ENCODE measurements around the gene SMIM36. TPM values are rescaled to one million over a fixed set of nuclear protein-coding genes. Genes with fewer than 3 reads are reported as not detected.

Gene SMIM36
- total RNA-seq, 1 experiment from 2014 or later: not detected

GRCh38 chr17:55549140-55549539, 37.9 kb upstream of the SMIM36 start (continued):
- TF ChIP-seq MAX (CRISPR knock-in tag; IDR thresholded peaks at IDR 0.05) (no peak), NR1H2 (CRISPR knock-in tag; IDR thresholded peaks at IDR 0.05) (no peak), E2F4 (CRISPR knock-in tag; IDR thresholded peaks at IDR 0.05; ENCODE audit: borderline replicate concordance, low read depth) (no peak), NR3C1 (CRISPR knock-in tag; conservative IDR thresholded peaks at IDR 0.05; ENCODE audit: low read depth) (no peak), ETV6 (CRISPR knock-in tag; IDR thresholded peaks at IDR 0.05) (no peak), HMGA2 (CRISPR knock-in tag; IDR thresholded peaks at IDR 0.05) (no peak), GTF2I (CRISPR knock-in tag; conservative IDR thresholded peaks at IDR 0.05) (no peak), ELF4 (CRISPR knock-in tag; IDR thresholded peaks at IDR 0.05; ENCODE audit: low read depth) (no peak), ZNF416 (CRISPR knock-in tag; IDR thresholded peaks at IDR 0.05) (no peak), ARID4B (CRISPR knock-in tag; IDR thresholded peaks at IDR 0.05; ENCODE audit: borderline replicate concordance) (no peak), ZNF512 (CRISPR knock-in tag; IDR thresholded peaks at IDR 0.05; ENCODE audit: borderline replicate concordance) (no peak)

GRCh38 chr17:55546991-55547664, 35.9 kb upstream of the SMIM36 start:
- H3K27ac Mint-ChIP-seq: no peak overlapping the region
- peaks cover 2% of the 10 kb centered on the region; the same call in 1 of the 2 replicates for H3K36me3 Mint-ChIP-seq
- no peak overlapping the region for H3K4me3 Mint-ChIP-seq
- no peak for TF ChIP-seq CREM (CRISPR knock-in tag; IDR thresholded peaks at IDR 0.05)
- no peak for TF ChIP-seq NR3C1 (CRISPR knock-in tag; conservative IDR thresholded peaks at IDR 0.05; ENCODE audit: low read depth)
- TF ChIP-seq E2F4 (CRISPR knock-in tag; IDR thresholded peaks at IDR 0.05; ENCODE audit: borderline replicate concordance, low read depth): no peak
- TF ChIP-seq RELA (CRISPR knock-in tag; IDR thresholded peaks at IDR 0.05; ENCODE audit: borderline replicate concordance): no peak
- TF ChIP-seq HMGA2 (CRISPR knock-in tag; IDR thresholded peaks at IDR 0.05): no peak
- TF ChIP-seq ZNF512 (CRISPR knock-in tag; IDR thresholded peaks at IDR 0.05; ENCODE audit: borderline replicate concordance): no peak
- no peak for TF ChIP-seq ETV6 (CRISPR knock-in tag; IDR thresholded peaks at IDR 0.05)
- TF ChIP-seq ZNF396 (CRISPR knock-in tag; IDR thresholded peaks at IDR 0.05; ENCODE audit: borderline replicate concordance): no peak
- TF ChIP-seq ZNF671 (CRISPR knock-in tag; IDR thresholded peaks at IDR 0.05): no peak
- no peak for TF ChIP-seq MXD4 (CRISPR knock-in tag; IDR thresholded peaks at IDR 0.05; ENCODE audit: borderline replicate concordance)
- TF ChIP-seq USF2 (CRISPR knock-in tag; IDR thresholded peaks at IDR 0.05): no peak
- TF ChIP-seq JUN (CRISPR knock-in tag; IDR thresholded peaks at IDR 0.05): no peak
- no peak for TF ChIP-seq RORB (CRISPR knock-in tag; IDR thresholded peaks at IDR 0.05)
- TF ChIP-seq ZNF416 (CRISPR knock-in tag; IDR thresholded peaks at IDR 0.05): no peak
- ATAC-seq (no peak), DNase-seq (ENCODE audit: low spot score) (no peak)
- ChIA-PET CTCF (interaction anchor here (0.5 to 1.8 kb wide), 5 partner anchors 15 to 685 kb away, joined by 3 to 7 read pairs (median 4); no protein-coding TSS in a partner anchor), POLR2A (no interaction called here)
- H3K4me1 Mint-ChIP-seq: peaks cover 11% of the 10 kb centered on the region
- no peaks in the 10 kb centered on the region; the same call in 1 of the 2 replicates for H3K27me3 Mint-ChIP-seq (ENCODE audit: low read depth)
- peaks cover 8% of the 10 kb centered on the region for H3K9me3 Mint-ChIP-seq
